Chondrocyte (in vitro differentiated cells): ENCODE measurements around the gene PRDM15. TPM values are rescaled to one million over a fixed set of nuclear protein-coding genes. Genes with fewer than 3 reads are reported as not detected.

Experiments
- DNase-seq: peaks from one replicate; pipeline ENCODE4 v3.0.0; 2021; ENCODE audit warnings: mixed read lengths, low spot score
- H3K27ac Mint-ChIP-seq: one replicate; pipeline ENCODE4 v1.8.0; 2021; ENCODE audit warnings: mild to moderate bottlenecking, moderate library complexity, mixed read lengths; ENCODE audit not compliant: unreplicated experiment
- H3K27me3 Mint-ChIP-seq: 2 replicates; pipeline ENCODE4 v1.8.0; 2021; ENCODE audit warnings: low read depth, mixed read lengths
- H3K36me3 Mint-ChIP-seq: 2 replicates; pipeline ENCODE4 v1.8.0; 2021; ENCODE audit warnings: low read depth, mixed read lengths
- H3K4me1 Mint-ChIP-seq: 2 replicates; pipeline ENCODE4 v1.8.0; 2021; ENCODE audit warnings: low read depth, mild to moderate bottlenecking, mixed read lengths
- H3K4me3 Mint-ChIP-seq: one replicate; pipeline ENCODE4 v1.8.0; 2021; ENCODE audit warnings: mild to moderate bottlenecking, moderate library complexity, mixed read lengths; ENCODE audit not compliant: unreplicated experiment
- H3K9me3 Mint-ChIP-seq: 2 replicates; pipeline ENCODE4 v1.8.0; 2021; ENCODE audit warnings: low read depth, mixed read lengths
- total RNA-seq: library from RNA; stranded (reverse); gene quantifications from 3 replicates; pipeline ENCODE4 v1.2.1, GENCODE V29; 2021
- TF ChIP-seq, protein P1 (sequence below): fragments of 200-600 bp; sonication (generic); IDR thresholded peaks from 2 replicates; pipeline ENCODE4 v1.5.0; 2021; ENCODE audit warnings: antibody characterized with exemption, mild to moderate bottlenecking, moderate library complexity

Gene PRDM15
- total RNA-seq, 1 donor from 2014 or later = 4.9 TPM

DNA sequence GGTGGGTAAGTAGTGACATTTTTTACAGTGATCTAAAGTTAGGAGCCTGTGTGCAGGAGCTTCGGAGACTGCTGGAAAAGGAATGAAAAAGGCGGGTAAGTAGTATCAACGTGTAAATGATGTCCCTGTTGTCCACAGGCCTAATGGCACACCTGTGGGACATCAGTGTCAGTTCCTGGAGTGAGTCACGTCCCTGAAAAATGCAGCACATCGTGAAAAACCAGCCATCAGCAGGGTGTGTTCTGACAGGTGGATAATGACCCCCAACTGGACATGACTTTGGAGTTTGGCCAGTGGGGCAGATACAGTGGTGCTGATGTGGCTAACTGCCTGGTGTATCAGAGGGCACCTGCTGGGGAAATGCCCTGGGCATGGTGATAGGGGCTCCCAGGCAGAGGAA is 12.0 kb upstream of the PRDM15 start:
- TF ChIP-seq, protein P1, sequence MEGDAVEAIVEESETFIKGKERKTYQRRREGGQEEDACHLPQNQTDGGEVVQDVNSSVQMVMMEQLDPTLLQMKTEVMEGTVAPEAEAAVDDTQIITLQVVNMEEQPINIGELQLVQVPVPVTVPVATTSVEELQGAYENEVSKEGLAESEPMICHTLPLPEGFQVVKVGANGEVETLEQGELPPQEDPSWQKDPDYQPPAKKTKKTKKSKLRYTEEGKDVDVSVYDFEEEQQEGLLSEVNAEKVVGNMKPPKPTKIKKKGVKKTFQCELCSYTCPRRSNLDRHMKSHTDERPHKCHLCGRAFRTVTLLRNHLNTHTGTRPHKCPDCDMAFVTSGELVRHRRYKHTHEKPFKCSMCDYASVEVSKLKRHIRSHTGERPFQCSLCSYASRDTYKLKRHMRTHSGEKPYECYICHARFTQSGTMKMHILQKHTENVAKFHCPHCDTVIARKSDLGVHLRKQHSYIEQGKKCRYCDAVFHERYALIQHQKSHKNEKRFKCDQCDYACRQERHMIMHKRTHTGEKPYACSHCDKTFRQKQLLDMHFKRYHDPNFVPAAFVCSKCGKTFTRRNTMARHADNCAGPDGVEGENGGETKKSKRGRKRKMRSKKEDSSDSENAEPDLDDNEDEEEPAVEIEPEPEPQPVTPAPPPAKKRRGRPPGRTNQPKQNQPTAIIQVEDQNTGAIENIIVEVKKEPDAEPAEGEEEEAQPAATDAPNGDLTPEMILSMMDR = no peak
- peaks cover 26% of the 10 kb centered on the region for H3K4me1 Mint-ChIP-seq
- H3K4me3 Mint-ChIP-seq = no peak overlapping the region
- H3K27ac Mint-ChIP-seq = no peak overlapping the region
- DNase-seq = no peak
- H3K9me3 Mint-ChIP-seq = no peaks in the 10 kb centered on the region
- no peaks in the 10 kb centered on the region for H3K27me3 Mint-ChIP-seq
- H3K36me3 Mint-ChIP-seq = peaks cover 7% of the 10 kb centered on the region

DNA sequence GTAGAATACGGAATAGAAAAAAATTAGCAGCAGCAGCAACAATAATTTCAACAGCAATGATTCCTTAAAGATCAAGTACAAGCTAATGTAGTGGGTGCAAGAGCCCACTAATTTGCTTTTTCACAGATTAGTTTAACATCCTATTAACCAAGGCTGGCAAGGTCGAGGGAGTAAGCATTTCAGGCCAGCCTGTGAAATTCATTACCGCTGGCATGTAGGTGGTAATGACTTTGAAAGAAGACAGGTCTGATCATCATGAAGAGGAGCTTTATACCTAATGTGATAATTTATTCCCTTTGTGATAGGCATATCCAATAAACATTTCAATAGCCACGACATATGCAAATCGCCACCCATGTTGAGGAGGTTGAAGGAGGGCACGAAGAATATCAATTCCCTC is 11.2 kb upstream of the PRDM15 start:
- peaks cover 7% of the 10 kb centered on the region for H3K36me3 Mint-ChIP-seq
- peaks cover 19% of the 10 kb centered on the region for H3K4me1 Mint-ChIP-seq
- TF ChIP-seq, protein P1 = no peak
- no peaks in the 10 kb centered on the region for H3K9me3 Mint-ChIP-seq
- DNase-seq = no peak
- no peaks in the 10 kb centered on the region for H3K27me3 Mint-ChIP-seq
- H3K4me3 Mint-ChIP-seq = no peak overlapping the region
- H3K27ac Mint-ChIP-seq = no peak overlapping the region

DNA sequence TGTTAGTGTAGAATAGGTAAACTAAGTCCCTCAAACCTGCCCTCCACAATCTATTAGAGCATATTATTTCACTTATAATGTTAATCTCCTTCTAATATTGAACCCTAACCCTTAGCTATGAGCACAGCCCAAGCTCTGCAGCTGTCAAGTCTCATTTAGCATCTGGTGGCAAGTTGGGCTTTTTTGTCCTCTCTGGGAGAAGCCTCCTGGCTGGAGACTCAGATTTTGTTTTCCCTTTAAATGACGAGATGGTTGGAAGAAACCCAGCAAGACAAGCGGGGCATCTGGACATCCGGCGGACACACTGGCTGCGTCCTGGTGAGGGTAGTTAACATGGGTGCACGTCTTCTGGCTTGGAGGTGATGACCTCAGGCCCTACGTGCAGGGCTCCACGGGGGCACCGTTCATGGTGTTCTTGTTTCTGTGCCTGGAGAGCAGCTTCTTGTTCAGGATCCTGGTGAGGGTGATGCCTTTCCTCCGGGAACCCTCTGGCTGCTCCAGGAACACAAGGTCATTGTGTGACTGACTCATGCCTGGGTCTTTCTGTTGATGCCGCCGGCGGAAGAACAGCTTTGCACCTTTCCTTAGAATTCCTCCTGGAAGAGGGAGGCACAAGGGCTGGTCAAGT is 9.7 kb upstream of the PRDM15 start:
- TF ChIP-seq, protein P1 = no peak
- H3K9me3 Mint-ChIP-seq = no peaks in the 10 kb centered on the region
- H3K27me3 Mint-ChIP-seq = no peaks in the 10 kb centered on the region
- no peak overlapping the region for H3K4me3 Mint-ChIP-seq
- no peak for DNase-seq
- peak overlapping the region; percentile 75 for H3K27ac Mint-ChIP-seq
- H3K36me3 Mint-ChIP-seq = peaks cover 7% of the 10 kb centered on the region
- H3K4me1 Mint-ChIP-seq = peaks cover 7% of the 10 kb centered on the region

DNA sequence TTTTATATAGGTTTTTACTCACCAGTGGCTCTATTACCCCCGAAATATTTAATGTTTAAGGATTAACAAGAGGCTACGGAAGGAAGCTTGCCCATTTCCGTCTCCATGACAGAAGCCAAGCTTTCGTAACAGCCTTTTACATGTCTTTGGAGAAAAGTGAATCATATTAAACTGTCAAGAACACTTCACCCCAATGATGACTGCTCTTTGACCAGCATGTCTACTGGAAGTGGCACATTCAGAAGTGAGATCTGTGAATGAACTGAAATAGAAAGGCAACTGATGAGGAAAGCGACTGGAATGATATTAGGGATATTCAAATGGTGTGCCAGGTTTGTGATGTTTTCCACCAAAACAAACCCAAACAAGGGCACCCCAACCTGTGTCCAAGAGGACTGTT is 8.5 kb upstream of the PRDM15 start:
- no peak overlapping the region for H3K4me3 Mint-ChIP-seq
- DNase-seq = no peak
- H3K27ac Mint-ChIP-seq = no peak overlapping the region
- TF ChIP-seq, protein P1 = no peak
- H3K9me3 Mint-ChIP-seq = no peaks in the 10 kb centered on the region
- peaks cover 7% of the 10 kb centered on the region for H3K4me1 Mint-ChIP-seq
- peaks cover 7% of the 10 kb centered on the region for H3K36me3 Mint-ChIP-seq
- no peaks in the 10 kb centered on the region for H3K27me3 Mint-ChIP-seq

DNA sequence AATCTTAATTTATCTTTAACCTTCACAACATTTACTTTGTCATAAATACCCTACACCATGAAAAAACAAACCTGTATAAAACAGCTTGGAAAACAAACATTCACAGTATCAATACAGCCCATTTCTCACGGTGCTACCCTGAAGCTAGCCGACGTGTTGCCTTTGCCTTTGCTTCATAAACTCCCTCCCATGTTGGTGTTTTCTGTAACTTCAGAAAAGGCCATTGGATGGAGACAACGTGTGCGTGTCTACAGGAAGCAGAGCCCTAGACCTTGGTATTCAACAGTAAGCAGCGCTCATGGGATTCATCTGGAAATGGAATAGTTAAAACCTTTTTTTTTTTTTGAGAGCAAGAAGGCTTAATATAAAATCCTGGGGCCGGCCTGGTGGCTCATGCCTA is 7.2 kb upstream of the PRDM15 start:
- no peaks in the 10 kb centered on the region for H3K9me3 Mint-ChIP-seq
- TF ChIP-seq, protein P1 = no peak
- no peaks in the 10 kb centered on the region for H3K27me3 Mint-ChIP-seq
- H3K36me3 Mint-ChIP-seq = peaks cover 7% of the 10 kb centered on the region
- DNase-seq = no peak
- H3K27ac Mint-ChIP-seq = no peak overlapping the region
- no peak overlapping the region for H3K4me3 Mint-ChIP-seq
- H3K4me1 Mint-ChIP-seq = peaks cover 7% of the 10 kb centered on the region
